Measurements from ENCODE around the gene LRTM2. TPM values are rescaled to one million over a fixed set of nuclear protein-coding genes. Genes with fewer than 3 reads are reported as not detected.

LRTM2 gene
- total RNA-seq, 4 donors from 2014 or later = 0.26 TPM; not detected in 3

DNA sequence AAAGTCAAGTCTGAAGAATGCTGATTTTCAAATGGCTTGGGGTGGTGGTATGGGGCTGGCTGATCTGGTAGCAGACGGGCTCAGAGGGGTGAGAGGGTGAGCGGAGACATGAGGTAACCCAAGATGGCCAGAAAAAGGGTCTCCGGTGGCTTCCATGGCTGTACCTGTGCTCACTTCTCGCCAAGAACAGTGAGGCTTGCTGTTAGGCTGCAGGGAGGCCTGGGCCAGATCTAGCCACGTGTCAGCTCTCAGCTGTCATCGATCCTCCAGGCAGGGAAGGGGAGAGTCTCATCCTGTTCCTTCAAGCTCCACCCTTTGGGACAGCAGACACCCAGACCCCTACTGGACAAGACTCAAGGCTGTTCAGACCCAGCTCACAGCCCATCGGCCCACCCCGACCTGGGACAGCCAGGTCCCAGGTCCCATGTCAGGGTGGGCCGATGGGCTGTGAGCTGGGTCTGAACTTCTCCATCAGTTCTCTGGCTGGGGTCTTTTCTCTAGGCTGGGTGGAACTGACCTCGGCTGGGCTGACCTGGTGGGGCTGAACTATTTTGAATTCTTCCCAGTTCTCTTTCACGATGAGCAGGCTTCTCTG, 9.0 kb downstream of the LRTM2 start:
- no peaks in the 10 kb centered on the region for H3K36me3 ChIP-seq
- no peak for DNase-seq (ENCODE audit: low spot score in 2 of 2)
- H3K27me3 ChIP-seq = peaks cover 86% of the 10 kb centered on the region
- peaks cover 9% of the 10 kb centered on the region for H3K4me1 ChIP-seq
- no peaks in the 10 kb centered on the region for H3K9me3 ChIP-seq
- H3K4me3 ChIP-seq = no peak overlapping the region
- WGBS = 87% methylated on average over 6 of the region's 11 CpGs
- no peak overlapping the region for H3K27ac ChIP-seq
- no peak for TF ChIP-seq POLR2A (IDR thresholded peaks at IDR 0.05)
- TF ChIP-seq, protein P1, sequence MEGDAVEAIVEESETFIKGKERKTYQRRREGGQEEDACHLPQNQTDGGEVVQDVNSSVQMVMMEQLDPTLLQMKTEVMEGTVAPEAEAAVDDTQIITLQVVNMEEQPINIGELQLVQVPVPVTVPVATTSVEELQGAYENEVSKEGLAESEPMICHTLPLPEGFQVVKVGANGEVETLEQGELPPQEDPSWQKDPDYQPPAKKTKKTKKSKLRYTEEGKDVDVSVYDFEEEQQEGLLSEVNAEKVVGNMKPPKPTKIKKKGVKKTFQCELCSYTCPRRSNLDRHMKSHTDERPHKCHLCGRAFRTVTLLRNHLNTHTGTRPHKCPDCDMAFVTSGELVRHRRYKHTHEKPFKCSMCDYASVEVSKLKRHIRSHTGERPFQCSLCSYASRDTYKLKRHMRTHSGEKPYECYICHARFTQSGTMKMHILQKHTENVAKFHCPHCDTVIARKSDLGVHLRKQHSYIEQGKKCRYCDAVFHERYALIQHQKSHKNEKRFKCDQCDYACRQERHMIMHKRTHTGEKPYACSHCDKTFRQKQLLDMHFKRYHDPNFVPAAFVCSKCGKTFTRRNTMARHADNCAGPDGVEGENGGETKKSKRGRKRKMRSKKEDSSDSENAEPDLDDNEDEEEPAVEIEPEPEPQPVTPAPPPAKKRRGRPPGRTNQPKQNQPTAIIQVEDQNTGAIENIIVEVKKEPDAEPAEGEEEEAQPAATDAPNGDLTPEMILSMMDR (IDR thresholded peaks at IDR 0.05) = no peak
- no peak for TF ChIP-seq EP300 (IDR thresholded peaks at IDR 0.05)

DNA sequence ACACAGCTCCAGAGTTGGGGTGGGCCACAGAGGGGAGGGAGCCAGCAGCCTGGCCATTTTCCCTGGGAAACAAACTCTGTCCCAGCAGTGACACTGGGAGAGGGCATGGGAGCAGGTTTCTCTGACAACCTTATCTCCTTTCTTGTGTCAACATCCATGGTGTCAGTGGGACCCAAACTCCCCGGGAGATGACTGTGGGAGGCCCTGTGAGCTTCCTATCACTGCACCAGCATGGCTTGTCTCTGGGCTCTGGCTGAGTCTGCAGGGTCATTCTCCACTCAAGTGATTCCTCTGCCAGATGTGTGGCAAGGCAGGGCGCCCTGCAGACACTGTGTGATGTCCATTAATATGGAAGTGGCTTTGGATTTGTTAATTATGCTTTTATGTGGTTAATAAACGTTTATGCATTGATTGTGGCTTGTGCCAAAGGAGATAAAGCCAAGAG, 10.1 kb downstream of the LRTM2 start:
- peaks cover 9% of the 10 kb centered on the region for H3K4me1 ChIP-seq
- H3K27ac ChIP-seq = no peak overlapping the region
- 34% methylated on average over 2 of the region's 3 CpGs for WGBS
- no peaks in the 10 kb centered on the region for H3K36me3 ChIP-seq
- H3K27me3 ChIP-seq = peaks cover 83% of the 10 kb centered on the region
- no peak overlapping the region for H3K4me3 ChIP-seq
- H3K9me3 ChIP-seq = no peaks in the 10 kb centered on the region
- no peak for DNase-seq (ENCODE audit: low spot score in 2 of 2)
- no peak for TF ChIP-seq POLR2AphosphoS5 (IDR thresholded peaks at IDR 0.05)
- TF ChIP-seq POLR2A (IDR thresholded peaks at IDR 0.05) = no peak
- no peak for TF ChIP-seq EP300 (IDR thresholded peaks at IDR 0.05)
- TF ChIP-seq, protein P1 (IDR thresholded peaks at IDR 0.05) = no peak

DNA sequence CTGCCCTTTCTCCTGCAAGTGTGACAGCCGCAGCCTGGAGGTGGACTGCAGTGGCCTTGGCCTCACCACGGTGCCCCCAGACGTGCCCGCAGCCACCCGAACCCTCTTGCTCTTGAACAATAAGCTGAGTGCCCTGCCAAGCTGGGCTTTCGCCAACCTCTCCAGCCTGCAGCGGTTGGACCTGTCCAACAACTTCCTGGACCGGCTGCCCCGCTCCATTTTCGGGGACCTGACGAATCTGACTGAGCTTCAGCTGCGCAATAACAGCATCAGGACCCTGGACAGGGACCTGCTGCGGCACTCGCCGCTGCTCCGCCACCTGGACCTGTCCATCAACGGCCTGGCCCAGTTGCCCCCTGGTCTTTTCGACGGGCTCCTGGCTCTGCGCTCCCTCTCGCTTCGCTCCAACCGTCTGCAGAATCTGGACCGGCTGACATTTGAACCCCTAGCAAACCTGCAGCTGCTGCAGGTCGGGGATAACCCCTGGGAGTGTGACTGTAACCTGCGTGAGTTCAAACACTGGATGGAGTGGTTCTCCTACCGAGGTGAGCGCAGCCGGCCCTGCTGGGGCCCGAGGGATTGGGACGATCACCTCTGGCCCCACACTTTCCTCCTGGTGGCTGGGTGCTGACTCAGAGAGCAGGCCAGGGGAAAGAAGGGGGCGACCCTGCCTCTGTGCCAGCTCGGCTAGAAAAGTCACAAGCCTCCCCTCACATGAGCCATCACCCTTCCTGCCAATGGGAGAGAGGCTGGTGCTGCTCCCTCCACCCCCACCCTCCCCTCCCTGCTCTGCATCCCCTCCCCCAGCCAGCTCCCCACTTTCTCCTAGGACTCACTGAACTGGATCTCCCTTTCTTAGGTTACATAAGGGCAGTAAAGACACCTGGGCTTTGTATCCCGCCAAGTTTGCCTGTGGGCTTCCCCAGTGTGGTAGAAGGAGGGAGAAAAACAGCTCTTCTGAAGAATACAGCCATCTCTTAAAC, 10.9 kb downstream of the LRTM2 start:
- H3K36me3 ChIP-seq = no peaks in the 10 kb centered on the region
- H3K4me1 ChIP-seq = peaks cover 9% of the 10 kb centered on the region
- H3K9me3 ChIP-seq = no peaks in the 10 kb centered on the region
- TF ChIP-seq, protein P1 (IDR thresholded peaks at IDR 0.05) = no peak
- no peak for TF ChIP-seq POLR2AphosphoS5 (IDR thresholded peaks at IDR 0.05)
- no peak for TF ChIP-seq EP300 (IDR thresholded peaks at IDR 0.05)
- TF ChIP-seq POLR2A (IDR thresholded peaks at IDR 0.05) = no peak
- H3K4me3 ChIP-seq = no peak overlapping the region
- H3K27me3 ChIP-seq = peaks cover 81% of the 10 kb centered on the region
- WGBS = 10% methylated on average over 29 of the region's 34 CpGs
- no peak overlapping the region for H3K27ac ChIP-seq
- no peak for DNase-seq (ENCODE audit: low spot score in 2 of 2)

DNA sequence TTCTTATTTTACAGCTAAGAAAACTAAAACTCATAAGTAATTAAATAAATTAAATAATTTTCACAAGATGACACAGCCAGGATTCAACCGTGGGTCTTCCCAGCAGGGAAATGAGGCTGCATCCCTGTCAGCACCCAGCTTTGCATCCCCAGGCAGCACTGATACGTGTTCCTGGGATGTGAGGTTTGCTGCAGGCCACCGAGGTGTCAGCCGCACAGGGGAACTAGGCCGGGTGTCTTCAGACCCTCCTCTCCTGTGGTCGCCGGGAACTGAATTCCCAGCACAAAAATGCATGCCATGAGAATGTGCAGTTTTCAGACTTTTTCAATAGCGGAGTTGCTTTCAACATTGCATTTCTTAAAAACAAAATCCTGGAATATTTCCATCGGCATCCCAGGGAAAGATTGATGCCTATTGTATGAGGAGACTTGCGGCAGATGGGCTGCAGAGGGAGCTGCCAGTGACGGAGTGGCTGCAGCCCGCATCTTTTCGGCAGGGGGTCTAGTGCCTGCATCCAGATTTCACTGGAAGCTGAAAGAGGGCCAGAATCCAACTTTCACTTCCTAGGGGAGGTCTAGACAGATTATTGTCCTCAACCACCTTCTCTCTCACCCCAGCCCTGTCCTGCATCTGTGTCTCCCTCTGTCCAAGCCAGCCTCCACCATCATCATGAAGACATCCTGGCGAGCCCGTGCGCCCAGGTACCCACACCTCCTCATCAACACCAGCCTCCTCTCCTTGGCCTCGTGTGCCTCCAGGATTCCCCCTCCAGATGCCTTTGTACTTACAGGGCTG, 12.6 kb downstream of the LRTM2 start:
- no peak overlapping the region for H3K27ac ChIP-seq
- no peaks in the 10 kb centered on the region for H3K9me3 ChIP-seq
- no peak for DNase-seq (ENCODE audit: low spot score in 2 of 2)
- no peak overlapping the region for H3K4me3 ChIP-seq
- H3K27me3 ChIP-seq = peaks cover 64% of the 10 kb centered on the region
- peaks cover 9% of the 10 kb centered on the region for H3K4me1 ChIP-seq
- no peak for TF ChIP-seq EP300 (IDR thresholded peaks at IDR 0.05)
- no peak for TF ChIP-seq POLR2A (IDR thresholded peaks at IDR 0.05)
- no peak for TF ChIP-seq POLR2AphosphoS5 (IDR thresholded peaks at IDR 0.05)
- TF ChIP-seq, protein P1 (IDR thresholded peaks at IDR 0.05) = no peak
- H3K36me3 ChIP-seq = no peaks in the 10 kb centered on the region
- WGBS = 77% methylated on average over 17 of the region's 17 CpGs
